ENCODE data around the gene HTR3E. TPM values are rescaled to one million over a fixed set of nuclear protein-coding genes. Genes with fewer than 3 reads are reported as not detected.
"Not testable (repeated sequence)": the region's sequence is repeated elsewhere in the genome, so short reads cannot be mapped to it uniquely, and the experiment has no call there.

HTR3E gene
- polyA plus RNA-seq, 3 donors, result 0.07 TPM; not detected in 2

DNA sequence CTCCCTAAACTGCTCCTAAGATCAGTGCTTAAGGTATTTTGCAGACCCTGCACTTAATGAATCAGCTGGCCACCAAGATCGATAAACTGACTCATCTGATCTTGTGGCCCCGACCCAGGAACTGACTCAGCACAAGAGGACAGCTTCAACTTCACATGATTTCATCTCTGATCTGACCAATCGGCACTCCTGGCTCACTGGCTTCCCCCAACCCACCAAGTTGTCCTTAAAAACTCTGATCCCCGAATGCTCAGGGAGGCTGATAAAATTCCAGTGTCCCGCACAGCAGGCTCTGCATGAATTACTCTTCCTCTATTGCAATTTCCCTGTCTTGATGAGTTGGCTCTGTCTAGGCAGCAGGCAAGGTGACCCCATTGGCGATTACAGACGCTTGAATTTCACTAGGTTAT, 13.5 kb downstream of the HTR3E start:
- DNase-seq, result no peak

DNA sequence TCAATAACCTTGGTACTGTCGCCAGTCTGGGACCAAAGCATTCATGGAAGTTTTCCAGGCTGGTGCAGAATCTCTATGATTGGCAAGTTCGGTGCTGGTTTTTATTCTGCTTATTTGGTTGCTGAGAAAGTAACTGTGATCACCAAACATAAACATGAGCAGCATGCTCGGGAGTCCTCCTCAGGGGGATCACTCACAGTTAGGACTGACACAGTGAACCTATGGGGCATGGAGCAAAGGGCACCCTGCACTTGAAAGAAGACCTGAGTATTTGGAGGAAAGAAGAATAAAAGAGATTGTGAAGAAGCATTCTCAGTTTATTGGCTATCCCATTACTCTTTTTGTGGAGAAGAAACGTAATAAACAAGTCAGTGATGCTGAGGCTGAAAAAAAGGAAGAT, 19.2 kb downstream of the HTR3E start:
- no peak for DNase-seq

DNA sequence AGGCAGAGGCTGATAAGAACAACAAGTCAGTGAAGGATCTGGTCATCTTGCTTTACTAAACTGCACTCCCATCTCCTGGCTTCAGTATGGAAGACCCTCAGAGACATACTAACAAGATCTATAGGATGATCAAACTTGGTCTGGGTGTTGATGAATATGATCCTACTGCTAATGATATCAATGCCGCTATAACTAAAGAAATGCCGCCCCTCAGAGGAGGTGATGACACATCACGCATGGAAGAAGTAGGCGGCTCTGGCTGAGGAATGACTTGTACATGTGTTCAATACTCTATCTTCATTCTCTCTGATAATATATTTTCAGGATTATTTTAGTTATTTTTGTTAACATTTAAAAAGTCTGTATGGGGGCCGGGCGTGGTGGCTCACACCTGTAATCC, 20.8 kb downstream of the HTR3E start:
- no peak for DNase-seq

DNA sequence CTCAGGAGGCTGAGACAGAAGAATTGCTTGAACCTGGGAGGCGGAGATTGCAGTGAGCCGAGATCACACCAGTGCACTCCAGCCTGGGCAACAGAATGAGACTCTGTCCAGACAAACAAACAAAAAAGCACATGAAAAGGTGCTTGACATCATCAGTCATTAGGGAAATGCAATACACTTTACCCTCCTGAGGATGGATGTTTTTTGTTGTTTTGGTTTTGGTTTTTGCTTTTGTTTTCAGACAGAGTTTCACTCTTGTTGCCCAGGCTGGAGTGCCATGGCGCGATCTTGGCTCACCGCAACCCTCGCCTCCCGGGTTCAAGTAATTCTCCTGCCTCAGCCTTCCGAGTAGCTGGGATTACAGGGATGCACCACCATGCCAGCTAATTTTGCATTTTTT, 24.2 kb downstream of the HTR3E start:
- DNase-seq, result not testable (repeated sequence)

DNA sequence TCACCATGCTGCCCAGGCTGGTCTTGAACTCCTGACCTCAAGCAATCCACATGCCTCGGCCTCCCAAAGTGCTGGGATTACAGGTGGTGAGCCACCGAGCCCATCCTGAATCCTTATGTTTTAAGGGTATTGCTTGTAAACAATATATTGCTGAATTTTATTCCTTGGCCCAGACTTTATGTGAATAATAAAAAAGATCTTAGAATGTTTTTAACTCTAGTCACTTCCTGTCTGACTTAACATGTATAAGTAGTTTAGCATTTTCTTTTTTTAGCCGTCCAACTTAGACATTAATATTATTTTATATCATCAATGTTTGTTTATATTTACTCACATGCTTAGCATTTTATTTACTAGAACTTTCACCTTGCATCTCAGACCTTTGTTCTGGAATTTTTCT, 29.1 kb downstream of the HTR3E start:
- DNase-seq, result no peak

DNA sequence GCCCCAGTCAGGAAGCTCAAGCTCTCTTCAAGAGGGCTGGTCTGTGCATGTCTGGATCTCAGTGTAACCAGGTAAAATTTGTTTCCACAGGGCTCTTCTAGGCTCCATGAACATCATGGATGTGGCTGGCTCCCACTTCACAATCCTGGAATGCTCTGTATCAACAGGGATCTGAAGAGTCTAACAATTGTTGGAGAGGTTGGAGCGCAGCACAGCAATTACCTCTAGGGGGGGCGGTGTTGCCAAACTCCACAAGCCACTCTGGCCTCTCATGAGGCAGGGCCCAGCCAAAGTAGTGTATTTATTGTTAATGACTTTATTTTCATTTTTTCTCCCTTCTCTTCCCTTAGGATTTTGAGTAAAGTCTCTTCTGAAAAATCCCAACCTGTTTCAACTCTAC, 32.1 kb downstream of the HTR3E start:
- DNase-seq, result no peak

DNA sequence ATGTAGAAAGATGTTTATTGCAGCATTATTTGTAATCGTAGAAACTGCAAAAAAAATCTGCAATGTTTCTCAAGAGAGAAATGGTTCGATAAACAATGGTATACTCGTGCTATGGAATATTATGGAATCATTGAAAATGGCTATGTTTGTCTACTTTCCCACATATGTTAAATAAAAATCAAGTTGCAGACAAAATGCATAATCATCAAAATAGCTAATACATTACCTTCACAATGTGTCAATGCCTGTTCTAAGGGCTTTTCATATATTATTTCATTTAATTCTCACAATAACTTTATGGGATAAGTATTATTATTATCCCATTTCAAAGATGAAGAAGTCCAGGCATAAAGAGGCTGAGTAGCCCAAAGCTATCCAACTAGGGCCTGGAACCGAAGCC, 36.1 kb downstream of the HTR3E start:
- no peak for DNase-seq

DNA sequence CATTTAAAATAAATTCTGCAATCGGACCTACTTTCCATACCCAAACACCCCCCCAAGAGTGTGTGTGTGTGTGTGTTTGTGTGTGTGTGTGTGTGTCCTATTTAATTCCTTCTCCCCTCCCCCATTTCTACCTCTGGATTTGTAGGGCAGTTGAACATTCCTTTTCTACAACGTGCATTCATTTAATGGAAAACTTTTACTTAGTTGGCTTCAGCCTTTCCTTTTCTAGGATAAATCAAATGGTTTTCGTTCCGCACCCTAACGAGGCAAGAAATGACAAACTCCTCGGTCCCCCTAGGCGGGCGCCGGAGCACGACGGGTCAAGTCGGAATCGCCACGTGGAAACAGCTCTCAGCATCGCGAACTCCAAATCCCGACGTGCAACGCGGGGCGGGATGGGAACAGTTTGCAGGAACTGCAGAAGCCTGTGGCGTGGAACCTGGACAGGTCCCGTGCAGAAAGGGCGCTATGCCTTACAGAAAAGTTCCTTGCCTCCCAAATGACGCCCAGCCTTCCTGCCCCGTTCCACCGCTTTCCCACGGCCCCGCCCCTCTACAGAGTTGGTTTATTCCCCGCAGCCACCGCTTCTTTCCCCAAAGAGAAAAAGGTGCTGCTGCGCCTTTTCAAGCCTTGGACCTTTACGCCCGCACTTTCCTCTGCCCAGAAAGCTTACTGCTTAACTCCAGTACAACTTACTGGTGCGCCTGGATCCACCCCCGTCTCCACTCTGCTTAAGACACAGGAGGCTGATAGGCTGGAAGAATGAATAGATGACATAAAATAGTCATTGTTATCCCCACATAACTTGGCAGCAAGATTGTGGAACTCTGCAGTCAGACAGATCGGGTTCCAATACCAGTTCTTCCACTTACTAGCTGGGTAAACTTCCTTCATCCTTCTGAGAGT, 37.2 kb downstream of the HTR3E start:
- DNase-seq, result peak; percentile 82

DNA sequence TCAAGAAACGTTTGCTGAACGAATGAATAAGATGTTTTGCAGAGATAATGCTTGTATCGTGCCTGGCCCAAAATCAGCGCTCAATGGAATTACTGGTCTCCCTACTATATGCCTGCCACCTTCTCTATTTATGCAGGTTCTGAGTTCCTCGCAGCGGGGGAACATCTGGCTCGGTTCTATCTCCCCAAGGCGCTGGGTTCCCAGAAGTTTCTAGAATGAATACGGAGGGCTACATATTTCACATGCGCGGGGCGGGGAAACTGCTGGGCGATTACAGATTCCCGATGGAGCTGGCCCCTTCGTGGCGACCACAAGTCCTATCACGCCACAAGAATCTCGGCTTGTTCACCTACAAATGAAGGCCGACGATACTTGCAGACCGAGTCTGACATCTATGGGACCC, 37.9 kb downstream of the HTR3E start:
- no peak for DNase-seq

DNA sequence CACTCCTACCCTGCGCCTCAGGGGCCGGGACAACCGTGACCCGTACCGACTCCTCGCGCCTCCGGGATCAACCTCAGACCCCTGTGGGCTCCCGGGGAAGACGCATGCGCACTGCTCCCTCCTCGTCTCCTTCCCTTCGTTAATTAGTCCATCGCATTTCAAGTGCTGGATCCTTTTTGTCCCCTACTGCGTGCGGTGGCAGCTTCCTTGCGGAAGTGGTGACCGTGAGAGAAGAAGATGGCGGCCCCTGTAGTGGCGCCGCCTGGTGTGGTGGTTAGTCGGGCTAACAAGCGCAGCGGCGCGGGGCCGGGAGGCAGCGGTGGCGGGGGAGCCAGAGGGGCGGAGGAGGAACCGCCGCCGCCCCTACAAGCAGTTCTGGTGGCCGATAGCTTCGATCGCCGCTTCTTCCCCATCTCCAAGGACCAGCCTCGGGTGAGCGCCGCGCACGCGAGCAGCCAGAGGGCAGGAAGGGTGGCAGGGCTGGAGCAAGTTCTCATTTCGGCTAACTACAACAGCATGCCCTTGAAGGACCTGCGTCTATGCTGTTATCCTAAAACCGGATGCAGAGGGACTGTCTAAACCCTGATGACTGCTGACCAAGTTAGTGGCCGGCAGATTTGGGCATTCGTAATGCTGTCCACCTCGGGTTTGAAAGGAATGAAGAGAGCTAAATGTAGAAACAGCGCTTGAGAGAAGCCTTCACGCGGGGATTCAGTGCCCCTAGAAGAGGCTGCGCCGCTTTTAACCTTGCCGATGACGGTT, 38.5 kb downstream of the HTR3E start, which contains the start of gene EIF2B5:
Gene EIF2B5 (plus strand): TSS at position 210 of the 762 bp plus-strand sequence. CDS start 28 bp downstream, at position 238.
- DNase-seq, result peak; percentile 96

DNA sequence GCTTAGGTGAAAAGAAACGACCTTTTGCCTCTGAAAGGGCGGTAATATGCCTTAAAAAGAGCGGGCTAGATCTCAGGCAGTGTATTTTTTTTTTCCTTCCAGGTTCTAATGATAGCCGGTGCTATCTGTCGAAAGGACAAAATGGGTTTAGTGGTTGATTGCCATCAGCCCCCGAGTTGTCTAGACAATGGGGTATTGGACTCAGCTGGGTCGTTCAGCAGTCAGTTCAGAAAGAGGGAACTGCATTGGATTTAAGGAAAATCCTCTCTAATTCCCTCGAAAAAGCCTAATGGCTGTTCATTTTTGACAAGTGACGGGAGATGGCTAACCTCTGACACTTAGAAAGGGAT, 39.0 kb downstream of the HTR3E start:
- DNase-seq, result no peak

DNA sequence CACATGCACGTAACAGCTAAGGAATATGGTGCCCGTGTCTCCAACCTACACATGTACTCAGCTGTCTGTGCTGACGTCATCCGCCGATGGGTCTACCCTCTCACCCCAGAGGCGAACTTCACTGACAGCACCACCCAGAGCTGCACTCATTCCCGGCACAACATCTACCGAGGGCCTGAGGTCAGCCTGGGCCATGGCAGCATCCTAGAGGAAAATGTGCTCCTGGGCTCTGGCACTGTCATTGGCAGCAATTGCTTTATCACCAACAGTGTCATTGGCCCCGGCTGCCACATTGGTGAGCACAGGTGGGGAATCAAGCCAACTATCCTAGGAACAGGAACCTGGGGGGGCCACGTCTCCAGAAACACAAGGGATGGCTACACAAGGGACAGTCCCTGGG, 43.6 kb downstream of the HTR3E start:
- no peak for DNase-seq

DNA sequence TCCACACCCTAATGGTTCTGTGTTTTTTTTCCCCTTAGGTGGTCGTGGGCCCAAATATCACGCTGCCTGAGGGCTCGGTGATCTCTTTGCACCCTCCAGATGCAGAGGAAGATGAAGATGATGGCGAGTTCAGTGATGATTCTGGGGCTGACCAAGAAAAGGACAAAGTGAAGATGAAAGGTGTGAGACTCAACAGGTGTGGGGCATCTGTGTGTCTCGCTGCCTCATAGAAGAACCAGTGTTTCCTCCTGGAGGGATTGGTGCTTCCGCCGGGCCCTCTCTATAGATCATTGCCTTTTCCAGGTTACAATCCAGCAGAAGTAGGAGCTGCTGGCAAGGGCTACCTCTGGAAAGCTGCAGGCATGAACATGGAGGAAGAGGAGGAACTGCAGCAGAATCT, 45.3 kb downstream of the HTR3E start:
- DNase-seq, result no peak

DNA sequence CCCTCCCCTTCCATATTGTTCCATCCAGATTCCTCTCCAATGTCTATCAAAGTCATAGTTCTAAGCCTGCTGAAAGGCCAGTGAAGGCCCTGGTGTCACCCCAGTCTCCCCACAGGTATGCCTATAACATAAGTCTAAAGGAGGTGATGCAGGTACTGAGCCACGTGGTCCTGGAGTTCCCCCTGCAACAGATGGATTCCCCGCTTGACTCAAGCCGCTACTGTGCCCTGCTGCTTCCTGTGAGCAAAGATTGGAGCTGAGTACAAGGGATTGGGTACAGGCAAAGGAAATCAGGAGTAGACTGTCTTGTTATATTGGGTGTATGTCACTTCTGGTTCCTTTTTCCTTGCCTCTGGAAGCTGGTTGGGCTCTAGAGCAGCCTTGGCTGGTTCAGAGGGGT, 46.5 kb downstream of the HTR3E start:
- no peak for DNase-seq

DNA sequence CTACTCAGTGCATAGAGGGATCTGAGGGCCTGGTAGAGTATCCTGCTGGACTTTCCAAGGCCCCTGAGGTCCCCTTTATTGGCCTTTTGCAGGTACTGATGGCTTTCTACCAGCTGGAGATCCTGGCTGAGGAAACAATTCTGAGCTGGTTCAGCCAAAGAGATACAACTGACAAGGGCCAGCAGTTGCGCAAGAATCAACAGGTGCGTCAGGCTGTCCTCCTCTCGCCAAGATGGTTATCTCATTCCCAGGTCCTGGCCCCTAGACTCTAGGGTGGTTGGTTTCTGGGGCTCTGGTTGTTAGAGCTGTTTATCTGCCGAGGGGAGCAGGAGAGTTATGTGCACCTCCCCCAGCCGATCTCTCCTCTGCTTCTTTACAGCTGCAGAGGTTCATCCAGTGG, 47.6 kb downstream of the HTR3E start:
- no peak for DNase-seq

DNA sequence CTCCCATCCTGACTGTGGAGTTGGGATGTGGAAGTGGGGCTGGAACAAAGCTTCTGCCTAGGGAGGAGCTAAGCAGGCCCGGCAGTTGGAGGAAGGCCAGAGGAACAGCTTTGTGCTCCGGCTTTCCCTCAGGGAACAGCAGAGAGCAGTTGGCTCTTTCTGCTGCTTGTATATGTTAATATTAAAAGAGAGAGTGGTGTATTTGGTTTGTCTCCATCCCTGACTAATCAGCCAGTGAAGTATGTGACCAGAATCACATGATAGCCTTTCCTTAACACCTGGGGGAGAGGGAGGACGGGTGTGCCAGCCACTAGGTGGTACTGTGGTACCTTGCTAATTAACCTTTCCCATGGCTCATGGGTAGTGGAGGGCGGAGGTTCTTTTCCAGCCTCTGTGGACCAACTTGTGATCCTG, 48.3 kb downstream of the HTR3E start:
- DNase-seq, result peak; percentile 54

DNA sequence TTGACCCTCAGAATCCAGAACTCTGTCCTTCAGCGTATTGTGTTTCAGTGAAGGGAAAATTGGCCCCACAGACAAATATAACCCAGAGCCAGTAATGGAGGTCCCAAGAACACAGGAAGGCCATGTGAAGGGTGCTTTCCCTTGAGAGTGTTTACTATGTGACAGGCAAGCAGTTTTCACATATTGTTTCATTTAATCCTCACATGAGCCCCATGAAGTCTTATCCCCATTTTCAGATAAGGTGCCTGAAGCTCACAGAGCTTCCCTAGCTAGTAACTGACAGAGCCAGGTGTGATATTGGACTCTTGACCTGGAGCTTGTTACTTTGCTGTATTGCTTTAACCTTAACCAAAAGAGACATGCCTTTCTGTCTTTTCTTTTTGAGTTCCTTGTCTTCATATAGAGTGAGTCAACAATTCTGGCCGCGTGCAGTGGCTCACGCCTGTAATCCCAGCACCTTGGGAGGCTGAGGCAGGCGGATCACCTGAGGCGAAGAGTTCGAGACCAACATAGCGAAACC, 48.9 kb downstream of the HTR3E start:
- DNase-seq, result no peak

DNA sequence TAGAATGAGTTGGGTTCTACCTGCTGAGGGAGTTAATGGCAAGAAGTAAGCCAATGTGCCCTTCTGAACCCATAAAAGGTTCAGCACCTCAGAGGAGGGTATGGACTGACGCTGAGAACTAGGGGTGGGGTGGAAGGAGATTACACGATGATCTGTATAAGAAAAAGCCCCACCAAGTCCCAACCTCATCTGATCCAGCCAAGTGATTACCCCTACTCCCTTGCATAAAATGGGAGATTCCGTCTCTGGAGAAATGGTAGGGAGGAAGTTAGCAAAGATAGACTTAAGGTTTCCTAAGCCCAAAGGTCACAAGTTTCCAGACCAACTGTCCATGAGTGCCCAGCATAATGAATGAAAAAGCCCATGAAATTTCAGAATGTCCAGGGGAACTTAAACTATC, 51.2 kb downstream of the HTR3E start:
- DNase-seq, result no peak

DNA sequence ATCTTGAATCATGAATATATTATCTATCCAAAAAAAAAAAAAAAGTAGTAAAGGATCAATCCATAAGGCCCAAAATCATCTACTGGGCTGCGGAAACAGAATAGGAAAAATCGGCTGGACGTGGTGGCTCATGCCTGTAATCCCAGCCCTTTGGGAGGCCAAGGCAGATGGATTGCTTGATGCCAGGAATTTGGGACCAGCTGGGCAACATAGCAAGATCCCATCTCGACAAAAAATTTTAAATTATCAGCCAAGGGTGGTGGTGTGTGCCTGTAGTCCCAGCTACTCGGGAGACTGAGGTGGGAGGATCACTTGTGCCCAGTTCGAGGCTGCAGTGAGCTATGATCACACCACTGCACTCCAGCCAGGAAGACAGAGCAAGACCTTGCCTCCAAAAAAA, 52.3 kb downstream of the HTR3E start:
- no peak for DNase-seq

DNA sequence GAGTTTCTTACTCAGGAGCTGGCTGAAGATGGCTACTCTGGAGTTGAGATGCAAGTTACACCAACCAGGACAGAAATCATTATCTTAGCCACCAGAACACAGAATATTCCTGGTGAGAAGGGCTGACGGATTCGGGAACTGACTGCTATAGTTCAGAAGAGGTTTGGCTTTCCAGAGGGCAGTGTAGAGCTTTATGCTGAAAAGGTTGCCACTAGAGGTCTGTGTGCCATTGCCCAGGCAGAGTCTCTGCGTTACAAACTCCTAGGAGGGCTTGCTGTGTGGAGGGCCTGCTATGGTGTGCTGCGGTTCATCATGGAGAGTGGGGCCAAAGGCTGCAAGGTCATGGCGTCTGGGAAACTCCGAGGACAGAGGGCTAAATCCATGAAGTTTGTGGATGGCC, 52.9 kb downstream of the HTR3E start:
- DNase-seq, result not testable (repeated sequence)

DNA sequence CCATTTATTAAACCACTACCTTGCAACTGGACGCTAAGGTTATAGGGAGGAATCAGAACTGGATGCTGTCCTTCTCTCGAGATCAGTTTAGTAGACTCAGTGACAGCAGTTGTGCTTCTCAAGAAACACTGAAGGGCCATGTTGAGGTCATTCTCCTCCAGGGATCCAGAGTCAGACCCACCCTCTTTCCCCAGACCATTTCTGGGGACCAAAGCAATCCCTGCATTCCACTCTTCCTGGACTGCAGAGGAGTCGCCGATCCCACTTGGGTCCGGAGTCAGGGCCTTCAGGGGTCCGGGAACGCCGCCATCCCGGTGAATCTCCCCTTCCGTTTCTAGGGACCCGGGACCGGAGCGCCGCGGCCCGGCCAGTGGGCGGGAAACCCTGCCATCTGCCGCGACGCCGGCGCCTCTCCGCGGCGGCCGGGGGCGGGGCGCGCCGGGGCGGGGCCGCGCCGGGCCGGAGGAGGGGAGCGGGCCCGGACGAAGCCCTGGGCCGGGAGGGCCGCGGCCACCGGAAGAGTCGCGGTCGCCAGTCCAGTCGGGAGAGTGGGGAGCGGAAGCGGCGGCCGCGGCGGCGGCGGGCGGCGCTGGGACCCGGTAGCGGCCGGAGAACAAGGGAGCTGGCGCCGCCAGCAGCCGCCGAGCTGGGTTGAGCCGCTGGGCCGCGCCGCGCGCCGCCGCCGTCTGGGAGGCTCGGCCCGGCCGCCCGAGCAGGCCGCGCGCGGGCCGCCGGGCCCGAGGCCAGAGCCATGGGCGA, 58.2 kb downstream of the HTR3E start, which contains the start of gene DVL3:
Gene DVL3 (plus strand): TSS at position 493 of the 759 bp plus-strand sequence. CDS start 259 bp downstream, at position 752.
- DNase-seq, result peak; percentile 60
